NCI-H2196 treated with DMSO at 0.1 percent for 48 hours (cell line): ENCODE data around the gene LYG2.
"Not testable (repeated sequence)": the region's sequence is repeated elsewhere in the genome, so short reads cannot be mapped to it uniquely, and the experiment has no call there.

Source experiments
- DNase-seq: peaks from one replicate; lab custom pipeline; 2025; ENCODE audit not compliant: unreplicated experiment; lab: John Stamatoyannopoulos, UW

LYG2 gene

GRCh38 chr2:99201959-99202678 is 53.3 kb downstream of the LYG2 start:
- DNase-seq, result no peak

GRCh38 chr2:99200076-99200800 is 55.2 kb downstream of the LYG2 start:
- DNase-seq, result no peak

GRCh38 chr2:99198103-99198841 is 57.2 kb downstream of the LYG2 start:
- DNase-seq, result no peak

- not testable (repeated sequence) for DNase-seq
These were observed 63.1 kb downstream of the LYG2 start for GRCh38 chr2:99192364-99192763.
